Natural killer cell (primary cell): ENCODE results near the gene RRBP1. TPM values are rescaled to one million over a fixed set of nuclear protein-coding genes. Genes with fewer than 3 reads are reported as not detected.

Experiments used
- ATAC-seq, 3 donors: fragments of 150-1000 bp in 2 of 3; fragments of 200-7000 bp in 1 of 3; cut with Tn5 transposase; 1 replicate in 1 of 3; 2 replicates in 2 of 3; pipeline ENCODE4 v1.10.0; 2021; ENCODE audit warnings: mild to moderate bottlenecking in 2 of 3, moderate library complexity in 2 of 3
- DNase-seq, 2 donors: peaks; one replicate each; pipeline versions ENCODE4 v3.0.0 to v3.0.0-alpha.2; 2013 to 2021; ENCODE audit warnings: mixed read lengths in 1 of 2
- H3K27ac ChIP-seq: one replicate; pipeline ENCODE4 v1.5.1; 2013; ENCODE audit warnings: mild to moderate bottlenecking, low read length
- H3K27me3 ChIP-seq: one replicate; pipeline ENCODE4 v1.6.1; 2013; ENCODE audit warnings: low read length; ENCODE audit not compliant: control insufficient read depth, insufficient read depth
- H3K36me3 ChIP-seq: one replicate; pipeline ENCODE4 v1.6.1; 2013; ENCODE audit warnings: low read length; ENCODE audit not compliant: control insufficient read depth, insufficient read depth
- H3K4me1 ChIP-seq: one replicate; pipeline ENCODE4 v1.6.1; 2013; ENCODE audit warnings: low read length; ENCODE audit not compliant: control insufficient read depth, insufficient read depth
- H3K4me3 ChIP-seq: one replicate; pipeline ENCODE4 v1.5.1; 2013; ENCODE audit warnings: low read length
- H3K9me3 ChIP-seq: one replicate; pipeline ENCODE4 v1.6.1; 2013; ENCODE audit warnings: low read length; ENCODE audit not compliant: control insufficient read depth, insufficient read depth
- H3K27ac Mint-ChIP-seq, 2 donors: one replicate each; pipeline ENCODE4 v1.8.0; 2022; ENCODE audit warnings: mild to moderate bottlenecking in 2 of 2, mixed read lengths in 2 of 2, moderate library complexity in 1 of 2
- H3K27me3 Mint-ChIP-seq, 2 donors: one replicate each; pipeline ENCODE4 v1.8.0; 2022; ENCODE audit warnings: low read depth in 2 of 2, mixed read lengths in 2 of 2
- H3K36me3 Mint-ChIP-seq: one replicate; pipeline ENCODE4 v1.8.0; 2022; ENCODE audit warnings: mixed read lengths
- H3K4me1 Mint-ChIP-seq, 2 donors: one replicate each; pipeline ENCODE4 v1.8.0; 2022; ENCODE audit warnings: mixed read lengths in 2 of 2
- H3K4me3 Mint-ChIP-seq: one replicate; pipeline ENCODE4 v1.8.0; 2022; ENCODE audit warnings: mild to moderate bottlenecking, moderate library complexity, mixed read lengths
- H3K9me3 Mint-ChIP-seq, 2 donors: one replicate each; pipeline ENCODE4 v1.8.0; 2022; ENCODE audit warnings: mixed read lengths in 2 of 2
- WGBS: methylation state at CpG from one replicate; pipeline ENCODE4 v1.1.7; 2013; ENCODE audit warnings: missing lambda C conversion rate; ENCODE audit not compliant: insufficient coverage; 5-methylcytosine and 5-hydroxymethylcytosine counted together
- intact Hi-C: fragments of 100-400 bp; cut with micrococcal nuclease; formaldehyde crosslinking; loops from one replicate; pipeline ENCODE4 v1.14.2; 2022
- total RNA-seq, 4 donors: library from RNA; stranded (reverse); fragments of 120-200 nt in 1 of 4; gene quantifications; one replicate each; pipeline versions ENCODE4 v1.2.3 to v1.2.4, GENCODE V29; 2013 to 2022
- TF ChIP-seq, protein P1 (sequence below): fragments of 200-600 bp; IDR thresholded peaks from one replicate; pipeline ENCODE4 v1.8.0; 2022; ENCODE audit warnings: antibody characterized with exemption

RRBP1 gene
- total RNA-seq, 3 donors from 2014 or later (not counting 1 experiment from before 2014, with no cell fraction given), result 88.3 to 95.4 (median 90.1) TPM

DNA sequence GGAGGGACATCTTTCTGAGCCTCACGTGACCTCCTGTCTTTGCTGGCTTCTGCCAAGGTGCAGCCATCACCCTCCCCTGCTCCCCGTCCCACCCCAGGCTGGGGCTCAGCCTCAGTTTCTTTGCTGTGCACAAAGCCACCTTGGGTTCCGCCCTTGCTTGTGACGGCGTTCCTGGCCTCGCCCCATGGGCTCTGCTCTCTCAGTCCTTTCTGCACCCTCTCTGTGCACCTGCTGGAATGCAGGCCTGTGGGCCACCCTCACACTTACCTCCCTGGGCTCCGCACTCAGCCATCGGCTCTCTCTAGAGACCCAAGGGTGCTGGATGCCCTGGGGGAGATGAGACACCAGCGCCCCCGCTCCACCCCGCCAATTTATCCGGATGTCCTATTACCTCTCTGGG, 46.0 kb upstream of the RRBP1 start:
- H3K27me3 ChIP-seq, result no peaks in the 10 kb centered on the region
- no peaks in the 10 kb centered on the region for H3K4me1 Mint-ChIP-seq
- 84% methylated on average over 12 of the region's 12 CpGs for WGBS
- H3K4me3 ChIP-seq, result no peak overlapping the region
- intact Hi-C loops, result no loop called here
- H3K36me3 ChIP-seq, result no peaks in the 10 kb centered on the region
- H3K27me3 Mint-ChIP-seq, result peaks cover 6 to 9% of the 10 kb centered on the region in 2 donors
- H3K36me3 Mint-ChIP-seq, result no peaks in the 10 kb centered on the region
- H3K27ac Mint-ChIP-seq, result no peak overlapping the region
- no peak overlapping the region for H3K4me3 Mint-ChIP-seq
- H3K9me3 Mint-ChIP-seq, result no peaks in the 10 kb centered on the region
- H3K9me3 ChIP-seq, result no peaks in the 10 kb centered on the region
- TF ChIP-seq, protein P1, sequence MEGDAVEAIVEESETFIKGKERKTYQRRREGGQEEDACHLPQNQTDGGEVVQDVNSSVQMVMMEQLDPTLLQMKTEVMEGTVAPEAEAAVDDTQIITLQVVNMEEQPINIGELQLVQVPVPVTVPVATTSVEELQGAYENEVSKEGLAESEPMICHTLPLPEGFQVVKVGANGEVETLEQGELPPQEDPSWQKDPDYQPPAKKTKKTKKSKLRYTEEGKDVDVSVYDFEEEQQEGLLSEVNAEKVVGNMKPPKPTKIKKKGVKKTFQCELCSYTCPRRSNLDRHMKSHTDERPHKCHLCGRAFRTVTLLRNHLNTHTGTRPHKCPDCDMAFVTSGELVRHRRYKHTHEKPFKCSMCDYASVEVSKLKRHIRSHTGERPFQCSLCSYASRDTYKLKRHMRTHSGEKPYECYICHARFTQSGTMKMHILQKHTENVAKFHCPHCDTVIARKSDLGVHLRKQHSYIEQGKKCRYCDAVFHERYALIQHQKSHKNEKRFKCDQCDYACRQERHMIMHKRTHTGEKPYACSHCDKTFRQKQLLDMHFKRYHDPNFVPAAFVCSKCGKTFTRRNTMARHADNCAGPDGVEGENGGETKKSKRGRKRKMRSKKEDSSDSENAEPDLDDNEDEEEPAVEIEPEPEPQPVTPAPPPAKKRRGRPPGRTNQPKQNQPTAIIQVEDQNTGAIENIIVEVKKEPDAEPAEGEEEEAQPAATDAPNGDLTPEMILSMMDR, result no peak
- no peak overlapping the region for H3K27ac ChIP-seq
- H3K4me1 ChIP-seq, result no peaks in the 10 kb centered on the region
- DNase-seq (no peak), ATAC-seq (no peak)

GRCh38 chr20:17727351-17727750, 45.3 kb upstream of the RRBP1 start:
- DNase-seq (no peak), ATAC-seq (no peak)
- no peaks in the 10 kb centered on the region for H3K9me3 ChIP-seq
- 92% methylated on average over 10 of the region's 10 CpGs for WGBS
- intact Hi-C loops, result no loop called here
- no peaks in the 10 kb centered on the region for H3K9me3 Mint-ChIP-seq
- H3K27ac Mint-ChIP-seq, result no peak overlapping the region
- peaks cover 14% of the 10 kb centered on the region in 2 donors for H3K27me3 Mint-ChIP-seq
- no peaks in the 10 kb centered on the region for H3K4me1 ChIP-seq
- no peak overlapping the region for H3K27ac ChIP-seq
- TF ChIP-seq, protein P1, result no peak
- H3K36me3 Mint-ChIP-seq, result no peaks in the 10 kb centered on the region
- no peaks in the 10 kb centered on the region for H3K36me3 ChIP-seq
- H3K4me3 ChIP-seq, result no peak overlapping the region
- no peaks in the 10 kb centered on the region for H3K4me1 Mint-ChIP-seq
- H3K4me3 Mint-ChIP-seq, result no peak overlapping the region
- H3K27me3 ChIP-seq, result no peaks in the 10 kb centered on the region

DNA sequence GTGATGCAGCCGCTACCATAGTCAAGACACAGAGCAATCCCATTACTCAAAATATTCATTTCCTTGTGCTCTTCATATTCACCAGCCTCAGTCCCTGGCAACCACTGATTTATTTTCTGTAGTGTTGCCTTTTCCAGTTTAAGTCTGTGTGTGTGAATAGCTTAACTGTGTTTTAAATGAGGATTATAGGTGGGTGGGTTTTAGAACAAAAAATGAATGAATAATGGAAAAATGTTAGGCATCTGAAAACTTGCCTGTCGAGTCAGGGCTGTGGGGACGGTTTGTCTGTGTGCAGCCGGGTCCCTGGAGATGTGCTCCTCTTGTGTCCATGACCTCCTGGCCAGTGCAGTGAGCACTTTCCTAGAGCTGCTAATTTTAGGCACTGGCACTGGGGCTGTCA, 44.9 kb upstream of the RRBP1 start:
- Histone ChIP-seq H3K27me3 (no peaks in the 10 kb centered on the region), H3K9me3 (no peaks in the 10 kb centered on the region), H3K27ac (no peak overlapping the region), H3K4me1 (peaks cover under 1% of the 10 kb centered on the region), H3K36me3 (no peaks in the 10 kb centered on the region), H3K4me3 (no peak overlapping the region)
- ATAC-seq (no peak), DNase-seq (no peak)
- intact Hi-C loops, result no loop called here
- Mint-ChIP-seq H3K27ac (no peak overlapping the region), H3K27me3 (peaks cover 14 to 15% of the 10 kb centered on the region in 2 donors), H3K36me3 (no peaks in the 10 kb centered on the region), H3K4me1 (no peaks in the 10 kb centered on the region), H3K4me3 (no peak overlapping the region), H3K9me3 (no peaks in the 10 kb centered on the region)
- TF ChIP-seq, protein P1, result no peak
- WGBS, result 88% methylated on average over 4 of the region's 4 CpGs

DNA sequence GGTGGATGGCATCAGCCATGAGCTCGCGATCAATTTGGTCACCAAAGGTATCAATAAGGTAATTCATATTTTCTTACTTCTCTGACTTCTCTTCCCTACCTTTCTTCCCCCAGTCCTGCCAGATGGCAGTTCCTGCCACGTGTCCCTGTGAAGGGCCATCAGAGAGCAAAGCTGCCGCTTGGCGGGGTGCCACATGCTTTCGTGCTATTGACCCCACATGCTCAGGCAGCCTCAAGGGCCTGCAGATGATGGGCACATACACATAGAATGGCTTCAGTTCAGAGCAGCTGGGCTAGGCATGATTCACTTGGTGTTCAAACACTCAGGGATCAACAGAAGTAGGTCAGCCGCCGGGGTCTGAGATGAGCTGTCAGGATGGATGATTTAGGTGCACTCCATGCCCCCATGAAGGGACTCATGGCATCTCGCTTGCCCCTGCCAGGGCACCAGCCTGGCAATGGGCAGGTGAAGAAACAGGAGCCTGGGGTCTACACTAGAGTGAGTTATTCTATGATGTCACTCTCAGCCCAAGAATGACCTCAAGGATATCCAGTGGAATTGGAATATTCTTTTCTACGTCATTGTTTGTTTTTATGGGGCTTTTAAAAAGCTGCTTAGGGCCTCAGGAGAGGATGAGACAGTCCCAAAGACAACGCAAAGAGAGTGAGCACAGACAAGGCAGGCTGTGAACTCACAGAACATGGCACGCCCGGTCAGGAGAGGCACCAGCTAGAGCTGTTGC, 43.2 kb upstream of the RRBP1 start:
- ATAC-seq, result no peak
- no peaks in the 10 kb centered on the region for H3K9me3 ChIP-seq
- H3K27ac ChIP-seq, result no peak overlapping the region
- TF ChIP-seq, protein P1, result no peak
- H3K36me3 ChIP-seq, result no peaks in the 10 kb centered on the region
- DNase-seq, result no peak
- Mint-ChIP-seq H3K36me3 (no peaks in the 10 kb centered on the region), H3K27ac (no peak overlapping the region), H3K27me3 (peaks cover 8 to 15% of the 10 kb centered on the region in 2 donors), H3K4me3 (no peak overlapping the region), H3K9me3 (no peaks in the 10 kb centered on the region), H3K4me1 (no peaks in the 10 kb centered on the region)
- no peaks in the 10 kb centered on the region for H3K27me3 ChIP-seq
- H3K4me3 ChIP-seq, result no peak overlapping the region
- 90% methylated on average over 13 of the region's 13 CpGs for WGBS
- peaks cover 4% of the 10 kb centered on the region for H3K4me1 ChIP-seq
- intact Hi-C loops, result no loop called here
